NCI-H524 treated with DMSO at 0.1 percent for 48 hours (cell line): ENCODE results near the gene NELFE.
"Not testable (repeated sequence)": the region's sequence is repeated elsewhere in the genome, so short reads cannot be mapped to it uniquely, and the experiment has no call there.

Experiments
- DNase-seq: peaks from one replicate; lab custom pipeline; 2025; lab: John Stamatoyannopoulos, UW

NELFE gene

GRCh38 chr6:31918069-31918720, 40.6 kb downstream of the NELFE start:
- DNase-seq = no peak

- DNase-seq = no peak
Measured at GRCh38 chr6:31915756-31916155, 43.0 kb downstream of the NELFE start.

- no peak for DNase-seq
Measured at GRCh38 chr6:31915351-31915750, 43.4 kb downstream of the NELFE start.

GRCh38 chr6:31911826-31912585, 46.8 kb downstream of the NELFE start:
- no peak for DNase-seq

- DNase-seq = not testable (repeated sequence)
Measured at GRCh38 chr6:31909298-31909697, 49.5 kb downstream of the NELFE start.

- no peak for DNase-seq
Measured at GRCh38 chr6:31908791-31909190, 50.0 kb downstream of the NELFE start.

- not testable (repeated sequence) for DNase-seq
Measured at GRCh38 chr6:31908255-31908654, 50.5 kb downstream of the NELFE start.

- DNase-seq = no peak
Measured at GRCh38 chr6:31907158-31907813, 51.5 kb downstream of the NELFE start.

- not testable (repeated sequence) for DNase-seq
Measured at GRCh38 chr6:31906727-31907126, 52.0 kb downstream of the NELFE start.

- DNase-seq = no peak
Measured at GRCh38 chr6:31906122-31906521, 52.6 kb downstream of the NELFE start.

- DNase-seq = no peak
Measured at GRCh38 chr6:31905041-31905440, 53.7 kb downstream of the NELFE start.

- no peak for DNase-seq
Measured at GRCh38 chr6:31903957-31904356, 54.8 kb downstream of the NELFE start.
